ENCODE measurements around the gene CREG1.

CREG1 gene

GRCh38 chr1:167502719-167503462 lies 50.7 kb downstream of the CREG1 start:
- peak; percentile 34 for DNase-seq

GRCh38 chr1:167502192-167502551 lies 51.4 kb downstream of the CREG1 start:
- DNase-seq = no peak

GRCh38 chr1:167501515-167502191 lies 51.9 kb downstream of the CREG1 start:
- DNase-seq = peak; percentile 21

DNA sequence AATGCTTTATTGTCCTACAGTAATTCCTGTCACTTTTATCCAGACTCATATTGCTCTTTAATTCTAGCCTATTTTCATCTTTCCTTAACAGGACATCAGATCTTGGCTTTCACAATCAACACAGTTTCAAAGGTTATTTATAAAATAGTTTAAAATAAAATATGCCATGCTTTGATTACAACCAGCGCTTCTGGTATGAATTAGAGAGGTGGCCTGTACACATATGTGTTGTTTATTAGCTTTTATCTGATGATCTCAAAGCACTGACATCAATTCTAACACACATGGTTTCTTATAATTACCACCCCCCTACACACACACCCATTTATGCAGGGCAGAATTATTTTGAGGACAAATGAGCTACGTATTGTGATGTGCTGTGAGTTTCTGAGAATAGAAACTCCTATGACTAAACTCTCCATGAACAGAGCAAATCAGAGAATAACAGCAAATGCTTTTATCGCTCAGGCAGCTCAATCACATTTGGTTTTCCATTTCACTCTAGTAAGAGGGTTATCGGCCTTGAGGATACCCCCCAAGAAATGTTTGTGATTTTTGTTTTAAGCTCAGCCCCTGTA lies 53.2 kb downstream of the CREG1 start:
- DNase-seq = no peak

- DNase-seq = no peak
Observed at GRCh38 chr1:167499664-167500101, 53.9 kb downstream of the CREG1 start.

DNA sequence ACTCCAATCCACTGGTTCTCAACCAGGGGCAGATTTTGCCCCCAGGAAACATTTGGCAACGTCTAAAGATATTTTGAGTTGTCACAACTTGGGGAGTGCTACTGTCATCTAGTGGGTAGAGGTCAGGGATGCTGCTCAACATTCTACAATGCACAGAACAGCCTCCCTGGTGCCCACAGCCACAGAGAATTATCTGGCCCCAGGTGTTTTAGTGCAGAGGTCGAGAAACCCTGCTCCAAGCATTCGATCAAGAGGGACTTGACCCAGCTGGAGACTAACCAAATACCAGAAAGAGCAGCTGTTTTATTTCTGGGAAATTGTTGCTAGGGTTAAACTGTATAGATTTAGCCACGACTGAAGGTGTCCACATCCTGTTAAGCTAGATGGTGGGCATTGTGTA lies 54.5 kb downstream of the CREG1 start:
- no peak for DNase-seq

DNA sequence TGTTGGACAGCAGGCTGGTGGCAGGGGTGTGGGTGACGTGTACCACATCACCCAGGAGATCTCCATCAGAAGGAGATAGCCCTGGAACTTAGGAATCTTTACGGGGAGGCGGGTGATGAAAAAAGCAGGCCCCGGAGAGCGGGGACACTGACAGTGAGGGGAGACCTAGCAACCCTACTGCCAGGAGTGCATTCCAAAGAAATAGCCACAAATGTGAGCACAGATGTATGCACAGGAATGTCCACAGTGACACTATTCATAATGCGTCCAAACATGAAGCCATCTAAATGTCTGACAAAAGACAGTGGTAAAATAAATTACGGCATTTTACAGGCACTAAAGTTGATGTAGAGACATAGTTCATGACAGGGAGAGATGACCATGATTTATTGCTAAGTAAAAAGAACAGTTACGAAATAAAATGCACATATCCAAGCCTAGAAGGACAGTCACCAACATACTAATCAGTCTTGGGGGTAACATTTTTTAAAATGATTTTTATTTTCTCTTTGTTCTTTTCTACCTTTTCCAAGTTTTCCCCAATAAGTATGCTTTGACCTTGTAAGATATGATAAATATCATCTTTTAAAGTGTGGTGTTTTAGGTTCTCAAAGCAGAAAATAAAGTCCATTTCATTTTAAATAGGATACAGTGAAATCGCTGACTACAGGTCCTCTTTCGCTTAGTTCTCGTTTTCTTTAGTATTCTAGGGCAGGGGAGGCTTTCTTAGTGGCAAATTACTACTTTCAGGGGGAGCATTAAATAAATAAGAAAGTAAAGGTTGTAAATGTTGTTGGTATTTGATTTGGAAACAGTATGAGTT lies 56.6 kb downstream of the CREG1 start:
- no peak for DNase-seq

GRCh38 chr1:167493372-167493771 lies 60.2 kb downstream of the CREG1 start:
- DNase-seq = no peak

DNA sequence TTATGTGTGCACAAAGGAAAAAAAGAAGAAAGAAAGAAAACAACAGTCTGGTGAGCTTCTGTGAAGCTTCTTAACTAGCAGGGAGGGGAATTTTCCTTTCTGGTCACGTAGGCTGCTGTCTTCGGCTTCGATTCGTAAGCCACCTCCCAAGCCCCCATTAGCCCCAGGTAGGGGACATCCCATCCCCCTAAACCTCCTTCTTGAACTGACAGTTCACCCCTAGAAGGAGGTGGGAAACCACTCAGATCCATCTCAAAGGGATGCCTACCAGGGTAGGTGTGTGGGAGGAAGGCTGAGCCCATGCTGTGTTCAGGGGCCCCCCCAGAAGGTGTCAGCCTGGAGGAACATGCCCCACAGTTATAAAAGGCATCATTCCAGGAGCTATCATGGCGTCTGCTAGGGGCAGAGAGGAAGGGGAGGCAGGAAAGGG lies 61.1 kb downstream of the CREG1 start:
- DNase-seq = no peak

DNA sequence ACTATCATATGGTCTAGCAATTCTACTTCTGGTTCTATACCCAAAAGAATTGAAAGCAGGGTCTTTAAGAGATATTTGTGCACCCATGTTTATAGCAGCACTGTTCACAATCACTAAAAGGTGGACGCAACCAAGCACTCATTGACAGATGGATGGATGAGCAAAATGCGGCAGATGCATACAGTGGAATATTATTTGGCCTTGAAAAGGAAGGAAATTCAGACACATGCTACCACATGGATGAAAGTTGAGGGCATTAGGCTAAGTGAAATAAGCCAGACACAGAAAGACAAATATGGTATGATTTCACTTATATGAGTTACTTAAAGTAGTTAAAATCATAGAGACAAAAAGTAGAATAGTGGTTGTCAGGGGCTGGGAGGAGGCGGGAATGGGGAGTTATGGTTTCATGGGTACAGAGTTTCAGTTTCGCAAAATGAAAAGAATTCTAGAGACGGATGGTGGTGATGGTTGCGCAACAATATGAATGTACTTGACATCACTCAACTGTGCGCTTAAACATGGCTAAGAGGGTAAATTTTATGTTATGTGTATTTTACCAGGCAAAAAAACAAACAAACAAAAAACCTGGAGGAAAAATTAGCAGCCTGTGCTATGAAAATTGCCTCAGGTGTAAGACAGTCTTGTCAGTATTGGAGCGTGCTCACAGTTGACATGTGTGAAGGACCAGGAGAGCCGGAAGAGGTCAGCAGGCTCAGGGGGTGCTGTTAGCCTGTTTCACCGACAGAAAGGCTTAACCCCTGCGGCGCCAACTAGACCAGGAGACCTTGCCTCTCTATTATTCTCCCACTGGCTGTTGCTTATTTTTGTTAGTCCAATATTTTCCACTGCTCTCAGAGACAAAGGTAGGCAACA lies 61.7 kb downstream of the CREG1 start:
- peak; percentile 32 for DNase-seq
